GM21619 (cell line): Measurements from ENCODE around the gene NRIP1.

Experiments used
- ATAC-seq: cut with Tn5 transposase; IDR thresholded peaks from one replicate; pipeline ENCODE4 v1.9.1; 2021; ENCODE audit not compliant: unreplicated experiment

Gene NRIP1

DNA sequence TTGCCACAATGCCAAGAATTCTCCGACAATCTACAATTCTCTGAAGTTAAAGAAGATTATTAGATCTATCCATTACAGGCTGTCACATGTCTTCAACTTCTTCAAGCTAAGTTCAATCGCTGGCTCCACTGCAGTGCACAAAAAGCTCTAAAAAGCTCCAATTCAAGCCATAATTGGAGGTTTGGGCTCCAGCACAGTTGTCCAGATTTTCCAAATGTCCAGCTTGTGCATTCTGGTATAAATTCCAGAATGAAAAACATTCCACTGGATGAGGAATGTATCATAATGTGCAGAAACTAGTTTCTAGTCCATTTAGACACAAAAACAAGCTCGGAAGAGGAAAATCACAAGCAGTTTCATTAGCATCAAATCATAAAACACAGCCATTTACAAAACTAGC lies 138.6 kb downstream of the NRIP1 start:
- no peak for ATAC-seq

DNA sequence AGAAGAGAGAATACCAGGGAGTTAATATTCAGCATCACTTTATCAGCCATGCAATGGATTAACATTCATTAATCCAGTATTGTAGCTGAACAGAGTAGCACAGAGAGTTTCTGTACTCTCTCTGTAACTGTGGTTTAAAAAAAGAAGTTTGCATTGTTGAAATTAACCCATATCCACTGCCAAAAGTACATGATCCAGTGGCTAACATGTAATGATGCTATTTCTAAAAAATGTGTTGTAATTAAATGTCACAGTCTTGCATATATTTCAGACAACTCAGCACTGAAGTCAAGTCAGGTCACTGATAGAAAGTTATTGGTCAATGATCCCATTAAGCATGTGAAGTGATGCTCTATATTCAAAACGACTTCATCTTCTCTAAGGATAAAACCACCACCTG lies 141.3 kb downstream of the NRIP1 start:
- no peak for ATAC-seq

DNA sequence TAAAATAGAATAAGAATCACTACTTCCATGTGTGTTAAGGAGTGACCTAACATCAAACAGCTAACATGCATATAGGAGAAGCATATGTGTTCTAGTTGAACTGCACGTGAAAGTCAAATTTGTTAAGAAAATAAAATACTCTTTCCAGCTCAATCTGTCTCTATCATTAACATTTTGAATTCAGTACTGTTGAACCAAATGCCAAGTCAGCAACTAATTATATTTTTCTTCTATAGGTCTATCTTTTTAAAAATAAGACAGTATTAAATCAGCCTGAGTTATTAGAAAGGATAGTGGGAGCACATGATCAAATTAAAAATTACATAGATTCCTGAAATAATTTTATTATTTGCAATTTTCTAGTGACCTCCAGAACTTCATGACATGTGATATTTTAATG lies 141.8 kb downstream of the NRIP1 start:
- ATAC-seq: no peak

DNA sequence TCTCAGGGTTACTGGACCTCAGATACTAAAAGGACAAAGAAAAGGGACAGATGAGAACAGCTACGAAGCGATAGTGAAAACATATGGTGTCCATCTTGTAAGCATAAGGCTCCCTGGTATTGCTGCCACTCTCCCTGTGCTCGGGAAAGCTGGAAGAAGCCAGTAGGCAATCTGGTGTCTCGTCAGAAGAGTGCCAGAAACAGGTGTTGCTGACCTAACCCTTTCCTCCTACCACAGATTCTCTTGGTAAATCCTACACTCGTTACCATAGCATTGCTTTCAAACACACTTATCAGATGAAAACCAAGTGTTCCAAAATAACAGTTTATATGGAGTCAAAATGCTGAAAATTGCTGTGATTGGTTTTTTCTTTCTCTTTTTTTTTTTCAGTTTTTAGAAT lies 146.3 kb downstream of the NRIP1 start:
- ATAC-seq: no peak

DNA sequence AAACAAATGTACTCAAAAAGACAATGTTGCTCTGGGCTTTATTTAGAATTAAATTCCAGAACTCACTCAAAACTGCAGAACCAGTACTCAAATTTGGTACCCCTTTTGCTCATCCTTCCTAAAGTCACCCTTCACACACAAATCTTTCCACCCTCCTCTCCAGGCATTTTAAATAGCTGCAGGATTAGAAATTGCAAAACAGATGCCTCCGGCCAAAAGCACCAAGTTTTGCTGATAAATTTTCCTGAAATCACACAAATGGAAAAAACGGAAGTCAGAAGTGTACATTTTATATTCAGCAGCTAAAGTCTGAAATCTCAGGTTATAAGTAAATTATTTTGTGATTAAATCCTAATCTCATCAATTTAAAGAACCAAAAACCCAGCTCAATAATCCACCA lies 147.0 kb downstream of the NRIP1 start:
- ATAC-seq: no peak

DNA sequence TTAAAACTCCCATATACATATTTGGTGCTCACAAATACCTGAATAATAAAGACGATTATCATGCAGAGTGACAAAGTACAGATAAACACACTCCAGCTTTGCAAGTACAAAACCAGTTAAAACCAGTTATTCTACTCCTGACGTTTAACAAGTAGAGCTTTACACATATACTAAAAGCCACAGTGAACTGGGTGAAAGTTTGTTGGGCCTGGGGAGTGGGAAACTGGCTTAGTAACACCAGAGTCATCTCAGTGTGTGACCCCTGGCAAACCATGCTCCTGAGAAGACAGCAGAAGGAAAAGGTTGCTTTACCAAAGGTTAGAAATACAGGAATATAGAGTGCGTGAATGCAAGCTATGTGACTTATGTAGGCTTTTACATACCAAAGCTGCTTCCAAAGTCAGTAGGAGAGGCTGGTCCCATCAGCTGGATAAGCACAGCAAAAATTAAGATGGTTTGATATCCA lies 148.1 kb downstream of the NRIP1 start:
- no peak for ATAC-seq

DNA sequence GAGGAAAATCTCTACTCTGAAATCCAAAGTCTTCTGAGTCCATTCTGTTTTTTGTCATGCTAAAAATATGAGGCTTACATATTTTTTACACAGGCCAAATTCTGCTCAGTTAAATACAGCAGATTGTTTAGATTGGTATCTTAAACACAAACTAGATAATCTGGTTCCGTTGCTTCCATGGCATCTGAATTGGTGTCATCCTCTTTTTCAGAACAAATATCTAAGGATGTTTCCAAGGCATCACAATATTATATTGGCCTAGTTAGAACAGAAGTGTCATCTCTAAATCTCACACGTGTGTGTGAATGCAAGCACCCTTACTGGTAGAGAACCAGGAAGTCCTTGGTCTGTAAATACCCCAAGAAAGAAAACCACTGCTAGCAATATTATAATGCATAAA lies 151.2 kb downstream of the NRIP1 start:
- no peak for ATAC-seq

DNA sequence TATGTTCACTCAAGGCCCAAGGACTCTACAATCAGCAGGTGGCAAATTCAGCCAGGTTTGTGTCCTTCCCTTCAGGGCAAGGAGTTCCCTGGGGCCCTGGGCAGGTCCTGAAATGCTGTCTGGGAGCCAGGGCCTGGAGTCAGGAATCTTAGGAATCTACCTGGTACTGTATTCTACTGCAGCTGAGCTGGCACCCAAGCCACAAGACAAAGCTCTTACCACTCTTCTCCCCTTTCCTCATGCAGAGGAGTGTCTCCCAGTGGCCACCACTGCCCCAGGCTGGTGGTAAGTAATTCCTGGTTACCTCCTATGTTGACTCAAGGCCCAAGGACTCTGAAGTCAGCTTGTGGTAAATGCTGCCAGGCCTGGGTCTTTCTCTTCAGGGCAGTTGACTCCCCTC lies 153.4 kb downstream of the NRIP1 start:
- no peak for ATAC-seq
